ENCODE measurements around the gene TOGARAM1.
A peak's percentile ranks its signal among the peaks of the same experiment; 100 is the strongest.

Gene TOGARAM1

DNA sequence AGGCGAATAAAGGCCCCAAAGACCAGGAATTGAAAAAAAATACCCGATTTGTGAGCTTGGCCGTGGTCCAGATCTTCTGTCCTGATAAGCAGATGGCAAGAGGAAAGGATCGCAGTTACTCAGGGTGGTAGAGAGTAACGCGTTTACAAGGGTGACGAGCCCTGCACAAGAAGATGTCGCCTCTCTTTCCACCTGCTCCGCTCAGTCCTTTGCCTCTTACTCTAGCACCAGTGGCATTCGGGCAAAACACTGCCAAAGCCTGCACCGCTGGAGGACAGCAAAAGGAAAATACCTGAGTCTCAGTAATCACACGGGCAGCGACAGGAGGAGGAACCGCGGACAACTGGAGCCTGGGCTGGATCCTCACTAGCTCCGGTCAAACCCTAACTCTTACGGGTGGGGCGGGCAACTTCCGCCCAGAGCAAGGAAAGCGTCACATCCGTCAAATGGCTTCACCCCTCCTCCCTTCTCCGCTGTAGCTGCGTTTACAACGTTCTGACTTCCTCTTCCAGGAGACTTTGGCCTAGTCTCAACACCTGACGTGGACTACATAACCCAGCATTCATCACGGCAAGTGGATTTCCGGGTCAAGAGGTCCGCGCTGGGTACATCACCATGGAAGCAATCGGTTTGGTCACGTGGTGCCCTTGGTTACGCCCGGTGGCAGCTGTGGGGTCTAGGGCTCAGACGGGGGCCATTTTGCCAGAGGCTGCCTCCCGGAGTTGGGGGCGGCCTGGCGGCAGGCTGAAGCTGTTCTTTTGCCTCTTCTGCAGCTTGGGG lies at the start of gene TOGARAM1, which contains the start of gene KLHL28 (continued):
- TF ChIP-seq, protein P1, sequence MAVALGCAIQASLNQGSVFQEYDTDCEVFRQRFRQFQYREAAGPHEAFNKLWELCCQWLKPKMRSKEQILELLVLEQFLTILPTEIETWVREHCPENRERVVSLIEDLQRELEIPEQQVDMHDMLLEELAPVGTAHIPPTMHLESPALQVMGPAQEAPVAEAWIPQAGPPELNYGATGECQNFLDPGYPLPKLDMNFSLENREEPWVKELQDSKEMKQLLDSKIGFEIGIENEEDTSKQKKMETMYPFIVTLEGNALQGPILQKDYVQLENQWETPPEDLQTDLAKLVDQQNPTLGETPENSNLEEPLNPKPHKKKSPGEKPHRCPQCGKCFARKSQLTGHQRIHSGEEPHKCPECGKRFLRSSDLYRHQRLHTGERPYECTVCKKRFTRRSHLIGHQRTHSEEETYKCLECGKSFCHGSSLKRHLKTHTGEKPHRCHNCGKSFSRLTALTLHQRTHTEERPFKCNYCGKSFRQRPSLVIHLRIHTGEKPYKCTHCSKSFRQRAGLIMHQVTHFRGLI (tag by site-specific recombination; IDR thresholded peaks at IDR 0.05) = peak; percentile 84
- no peak; the same call in 1 of the 2 replicates for TF ChIP-seq OSR2 (tag by site-specific recombination; IDR thresholded peaks at IDR 0.05)
- TF ChIP-seq, protein P2, sequence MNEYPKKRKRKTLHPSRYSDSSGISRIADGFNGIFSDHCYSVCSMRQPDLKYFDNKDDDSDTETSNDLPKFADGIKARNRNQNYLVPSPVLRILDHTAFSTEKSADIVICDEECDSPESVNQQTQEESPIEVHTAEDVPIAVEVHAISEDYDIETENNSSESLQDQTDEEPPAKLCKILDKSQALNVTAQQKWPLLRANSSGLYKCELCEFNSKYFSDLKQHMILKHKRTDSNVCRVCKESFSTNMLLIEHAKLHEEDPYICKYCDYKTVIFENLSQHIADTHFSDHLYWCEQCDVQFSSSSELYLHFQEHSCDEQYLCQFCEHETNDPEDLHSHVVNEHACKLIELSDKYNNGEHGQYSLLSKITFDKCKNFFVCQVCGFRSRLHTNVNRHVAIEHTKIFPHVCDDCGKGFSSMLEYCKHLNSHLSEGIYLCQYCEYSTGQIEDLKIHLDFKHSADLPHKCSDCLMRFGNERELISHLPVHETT (tag by site-specific recombination; IDR thresholded peaks at IDR 0.05) = peak; percentile 33; the same call in 1 of the 2 replicates
- no peak for TF ChIP-seq ZNF621 (tag by site-specific recombination; IDR thresholded peaks at IDR 0.05)
- peak; percentile 84; the same call in 1 of the 2 replicates for TF ChIP-seq ZXDB (tag by site-specific recombination; IDR thresholded peaks at IDR 0.05)
- TF ChIP-seq ZNF544 (tag by site-specific recombination; IDR thresholded peaks at IDR 0.05) = no peak
- TF ChIP-seq KLF1 (tag by site-specific recombination; IDR thresholded peaks at IDR 0.05) = peak; percentile 52; the same call in 1 of the 2 replicates
- TF ChIP-seq KLF16 (tag by site-specific recombination; IDR thresholded peaks at IDR 0.05) = peak; percentile 3; the same call in 1 of the 2 replicates
- TF ChIP-seq ZNF701 (tag by site-specific recombination; IDR thresholded peaks at IDR 0.05) = no peak
- TF ChIP-seq ZNF548 (tag by site-specific recombination; IDR thresholded peaks at IDR 0.05) = no peak
- TF ChIP-seq KLF8 (tag by site-specific recombination; IDR thresholded peaks at IDR 0.05) = 0 out of 2 replicates have a peak, but pooled peaks have one; percentile 32
- TF ChIP-seq ZNF747 (tag by site-specific recombination; IDR thresholded peaks at IDR 0.05) = no peak
- no peak for TF ChIP-seq ZFP69B (tag by site-specific recombination; IDR thresholded peaks at IDR 0.05)
- TF ChIP-seq ZNF10 (tag by site-specific recombination; IDR thresholded peaks at IDR 0.05) = peak; percentile 55; the same call in 1 of the 2 replicates
- TF ChIP-seq GLIS2 (tag by site-specific recombination; IDR thresholded peaks at IDR 0.05) = peak; percentile 98
- TF ChIP-seq, protein P3, sequence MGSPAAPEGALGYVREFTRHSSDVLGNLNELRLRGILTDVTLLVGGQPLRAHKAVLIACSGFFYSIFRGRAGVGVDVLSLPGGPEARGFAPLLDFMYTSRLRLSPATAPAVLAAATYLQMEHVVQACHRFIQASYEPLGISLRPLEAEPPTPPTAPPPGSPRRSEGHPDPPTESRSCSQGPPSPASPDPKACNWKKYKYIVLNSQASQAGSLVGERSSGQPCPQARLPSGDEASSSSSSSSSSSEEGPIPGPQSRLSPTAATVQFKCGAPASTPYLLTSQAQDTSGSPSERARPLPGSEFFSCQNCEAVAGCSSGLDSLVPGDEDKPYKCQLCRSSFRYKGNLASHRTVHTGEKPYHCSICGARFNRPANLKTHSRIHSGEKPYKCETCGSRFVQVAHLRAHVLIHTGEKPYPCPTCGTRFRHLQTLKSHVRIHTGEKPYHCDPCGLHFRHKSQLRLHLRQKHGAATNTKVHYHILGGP (tag by site-specific recombination; IDR thresholded peaks at IDR 0.05) = no peak
- TF ChIP-seq ZEB2 (tag by site-specific recombination; IDR thresholded peaks at IDR 0.05) = 0 out of 2 replicates have a peak, but pooled peaks have one; percentile 20
- TF ChIP-seq ZNF585B (tag by site-specific recombination; IDR thresholded peaks at IDR 0.05) = no peak
- TF ChIP-seq ZBTB17 (tag by site-specific recombination; IDR thresholded peaks at IDR 0.05) = peak; percentile 50
- 0 out of 2 replicates have a peak, but pooled peaks have one; percentile 41 for TF ChIP-seq ZBTB48 (tag by site-specific recombination; IDR thresholded peaks at IDR 0.05)
- TF ChIP-seq ZNF677 (tag by site-specific recombination; IDR thresholded peaks at IDR 0.05) = no peak
- TF ChIP-seq, protein P4, sequence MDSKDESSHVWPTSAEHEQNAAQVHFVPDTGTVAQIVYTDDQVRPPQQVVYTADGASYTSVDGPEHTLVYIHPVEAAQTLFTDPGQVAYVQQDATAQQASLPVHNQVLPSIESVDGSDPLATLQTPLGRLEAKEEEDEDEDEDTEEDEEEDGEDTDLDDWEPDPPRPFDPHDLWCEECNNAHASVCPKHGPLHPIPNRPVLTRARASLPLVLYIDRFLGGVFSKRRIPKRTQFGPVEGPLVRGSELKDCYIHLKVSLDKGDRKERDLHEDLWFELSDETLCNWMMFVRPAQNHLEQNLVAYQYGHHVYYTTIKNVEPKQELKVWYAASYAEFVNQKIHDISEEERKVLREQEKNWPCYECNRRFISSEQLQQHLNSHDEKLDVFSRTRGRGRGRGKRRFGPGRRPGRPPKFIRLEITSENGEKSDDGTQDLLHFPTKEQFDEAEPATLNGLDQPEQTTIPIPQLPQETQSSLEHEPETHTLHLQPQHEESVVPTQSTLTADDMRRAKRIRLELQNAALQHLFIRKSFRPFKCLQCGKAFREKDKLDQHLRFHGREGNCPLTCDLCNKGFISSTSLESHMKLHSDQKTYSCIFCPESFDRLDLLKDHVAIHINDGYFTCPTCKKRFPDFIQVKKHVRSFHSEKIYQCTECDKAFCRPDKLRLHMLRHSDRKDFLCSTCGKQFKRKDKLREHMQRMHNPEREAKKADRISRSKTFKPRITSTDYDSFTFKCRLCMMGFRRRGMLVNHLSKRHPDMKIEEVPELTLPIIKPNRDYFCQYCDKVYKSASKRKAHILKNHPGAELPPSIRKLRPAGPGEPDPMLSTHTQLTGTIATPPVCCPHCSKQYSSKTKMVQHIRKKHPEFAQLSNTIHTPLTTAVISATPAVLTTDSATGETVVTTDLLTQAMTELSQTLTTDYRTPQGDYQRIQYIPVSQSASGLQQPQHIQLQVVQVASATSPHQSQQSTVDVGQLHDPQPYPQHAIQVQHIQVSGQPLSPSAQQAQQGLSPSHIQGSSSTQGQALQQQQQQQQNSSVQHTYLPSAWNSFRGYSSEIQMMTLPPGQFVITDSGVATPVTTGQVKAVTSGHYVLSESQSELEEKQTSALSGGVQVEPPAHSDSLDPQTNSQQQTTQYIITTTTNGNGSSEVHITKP (tag by site-specific recombination; IDR thresholded peaks at IDR 0.05) = peak; percentile 91
- no peak for TF ChIP-seq ZNF266 (tag by site-specific recombination; IDR thresholded peaks at IDR 0.05; ENCODE audit: low read depth)
- peak; percentile 78 for TF ChIP-seq YY2 (tag by site-specific recombination; IDR thresholded peaks at IDR 0.05)
- TF ChIP-seq, protein P5, sequence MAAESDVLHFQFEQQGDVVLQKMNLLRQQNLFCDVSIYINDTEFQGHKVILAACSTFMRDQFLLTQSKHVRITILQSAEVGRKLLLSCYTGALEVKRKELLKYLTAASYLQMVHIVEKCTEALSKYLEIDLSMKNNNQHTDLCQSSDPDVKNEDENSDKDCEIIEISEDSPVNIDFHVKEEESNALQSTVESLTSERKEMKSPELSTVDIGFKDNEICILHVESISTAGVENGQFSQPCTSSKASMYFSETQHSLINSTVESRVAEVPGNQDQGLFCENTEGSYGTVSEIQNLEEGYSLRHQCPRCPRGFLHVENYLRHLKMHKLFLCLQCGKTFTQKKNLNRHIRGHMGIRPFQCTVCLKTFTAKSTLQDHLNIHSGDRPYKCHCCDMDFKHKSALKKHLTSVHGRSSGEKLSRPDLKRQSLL (tag by site-specific recombination; IDR thresholded peaks at IDR 0.05) = 0 out of 2 replicates have a peak, but pooled peaks have one; percentile 18
- TF ChIP-seq, protein P6, sequence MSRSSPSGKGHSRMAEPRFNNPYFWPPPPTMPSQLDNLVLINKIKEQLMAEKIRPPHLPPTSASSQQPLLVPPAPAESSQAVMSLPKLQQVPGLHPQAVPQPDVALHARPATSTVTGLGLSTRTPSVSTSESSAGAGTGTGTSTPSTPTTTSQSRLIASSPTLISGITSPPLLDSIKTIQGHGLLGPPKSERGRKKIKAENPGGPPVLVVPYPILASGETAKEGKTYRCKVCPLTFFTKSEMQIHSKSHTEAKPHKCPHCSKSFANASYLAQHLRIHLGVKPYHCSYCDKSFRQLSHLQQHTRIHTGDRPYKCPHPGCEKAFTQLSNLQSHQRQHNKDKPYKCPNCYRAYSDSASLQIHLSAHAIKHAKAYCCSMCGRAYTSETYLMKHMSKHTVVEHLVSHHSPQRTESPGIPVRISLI (tag by site-specific recombination; IDR thresholded peaks at IDR 0.05) = no peak
- TF ChIP-seq ZNF350 (tag by site-specific recombination; IDR thresholded peaks at IDR 0.05) = no peak
- peak; percentile 91 for TF ChIP-seq ZNF76 (tag by site-specific recombination; IDR thresholded peaks at IDR 0.05; ENCODE audit: borderline replicate concordance, low read depth)
- peak; percentile 54; the same call in 1 of the 2 replicates for TF ChIP-seq ZNF561 (tag by site-specific recombination; IDR thresholded peaks at IDR 0.05; ENCODE audit: borderline replicate concordance)
- no peak for TF ChIP-seq ZNF157 (tag by site-specific recombination; IDR thresholded peaks at IDR 0.05)
